ENCODE measurements around the gene PCOLCE2. TPM values are rescaled to one million over a fixed set of nuclear protein-coding genes. Genes with fewer than 3 reads are reported as not detected.

PCOLCE2 gene
- total RNA-seq, 1 donor = 21.4 TPM

DNA sequence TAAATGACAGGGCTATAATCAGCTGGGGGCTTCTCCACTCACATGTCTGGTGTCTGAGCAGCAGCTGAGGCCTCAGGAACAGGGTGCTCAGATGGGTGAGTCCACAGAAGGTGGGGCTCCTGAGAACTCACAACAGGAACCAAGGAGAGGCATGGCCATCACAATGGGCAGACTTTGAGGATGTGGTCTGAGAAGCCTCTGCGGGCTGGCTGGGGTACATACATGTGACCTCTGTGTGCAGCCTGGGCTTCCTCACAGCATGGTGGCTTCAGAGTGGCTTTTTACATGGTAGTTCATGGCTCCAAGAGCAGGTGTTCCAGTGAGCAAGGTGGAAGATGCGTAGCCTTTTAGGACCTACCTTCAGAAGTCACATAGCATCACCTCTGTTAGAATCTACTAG lies 106.3 kb downstream of the PCOLCE2 start:
- H4K20me1 ChIP-seq (ENCODE audit: insufficient read depth, low read length) = no peaks in the 10 kb centered on the region
- no peak for DNase-seq (ENCODE audit: insufficient read length, low spot score, missing footprints)
- H3K27me3 ChIP-seq (ENCODE audit: insufficient read depth, low read length) = no peaks in the 10 kb centered on the region
- no peaks in the 10 kb centered on the region for H3K79me2 ChIP-seq (ENCODE audit: insufficient read depth, low read length)
- TF ChIP-seq, protein P1, sequence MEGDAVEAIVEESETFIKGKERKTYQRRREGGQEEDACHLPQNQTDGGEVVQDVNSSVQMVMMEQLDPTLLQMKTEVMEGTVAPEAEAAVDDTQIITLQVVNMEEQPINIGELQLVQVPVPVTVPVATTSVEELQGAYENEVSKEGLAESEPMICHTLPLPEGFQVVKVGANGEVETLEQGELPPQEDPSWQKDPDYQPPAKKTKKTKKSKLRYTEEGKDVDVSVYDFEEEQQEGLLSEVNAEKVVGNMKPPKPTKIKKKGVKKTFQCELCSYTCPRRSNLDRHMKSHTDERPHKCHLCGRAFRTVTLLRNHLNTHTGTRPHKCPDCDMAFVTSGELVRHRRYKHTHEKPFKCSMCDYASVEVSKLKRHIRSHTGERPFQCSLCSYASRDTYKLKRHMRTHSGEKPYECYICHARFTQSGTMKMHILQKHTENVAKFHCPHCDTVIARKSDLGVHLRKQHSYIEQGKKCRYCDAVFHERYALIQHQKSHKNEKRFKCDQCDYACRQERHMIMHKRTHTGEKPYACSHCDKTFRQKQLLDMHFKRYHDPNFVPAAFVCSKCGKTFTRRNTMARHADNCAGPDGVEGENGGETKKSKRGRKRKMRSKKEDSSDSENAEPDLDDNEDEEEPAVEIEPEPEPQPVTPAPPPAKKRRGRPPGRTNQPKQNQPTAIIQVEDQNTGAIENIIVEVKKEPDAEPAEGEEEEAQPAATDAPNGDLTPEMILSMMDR (IDR thresholded peaks at IDR 0.05; ENCODE audit: extremely low read depth, low read depth, low read length) = no peak
- H3K4me3 ChIP-seq (ENCODE audit: insufficient read depth, low read length) = no peak overlapping the region
- H3K4me1 ChIP-seq (ENCODE audit: insufficient read depth, low read length) = no peaks in the 10 kb centered on the region
- no peak overlapping the region for H3K27ac ChIP-seq (ENCODE audit: low read depth, low read length)
- H3K36me3 ChIP-seq (ENCODE audit: insufficient read depth, low read length) = no peaks in the 10 kb centered on the region
- H3K9me3 ChIP-seq (ENCODE audit: low read depth, low read length) = no peaks in the 10 kb centered on the region
- no peak overlapping the region for H3K4me2 ChIP-seq (ENCODE audit: insufficient read depth, low read length)
- no peak overlapping the region for H2AFZ ChIP-seq (ENCODE audit: low read length)

DNA sequence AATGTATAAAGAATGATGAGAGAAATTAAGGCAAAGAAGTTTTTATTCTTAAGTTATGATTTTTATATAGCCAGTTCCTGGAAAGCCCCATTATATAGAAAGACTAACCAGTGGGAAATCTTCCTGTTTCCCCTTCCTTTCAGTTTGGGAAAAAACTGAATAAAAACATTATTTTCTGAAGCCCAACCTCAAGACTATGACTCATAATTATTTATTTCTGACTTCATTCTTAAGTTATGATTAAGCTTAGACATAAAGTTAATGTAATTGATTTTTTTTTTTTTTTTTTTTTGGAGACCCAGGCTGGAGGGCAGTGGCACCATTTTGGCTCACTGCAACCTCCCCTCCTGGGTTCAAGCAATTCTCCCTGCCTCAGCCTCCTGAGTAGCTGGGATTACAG lies 109.3 kb downstream of the PCOLCE2 start:
- H3K79me2 ChIP-seq (ENCODE audit: insufficient read depth, low read length) = no peaks in the 10 kb centered on the region
- no peaks in the 10 kb centered on the region for H3K36me3 ChIP-seq (ENCODE audit: insufficient read depth, low read length)
- peak; percentile 49 for DNase-seq (ENCODE audit: insufficient read length, low spot score, missing footprints)

DNA sequence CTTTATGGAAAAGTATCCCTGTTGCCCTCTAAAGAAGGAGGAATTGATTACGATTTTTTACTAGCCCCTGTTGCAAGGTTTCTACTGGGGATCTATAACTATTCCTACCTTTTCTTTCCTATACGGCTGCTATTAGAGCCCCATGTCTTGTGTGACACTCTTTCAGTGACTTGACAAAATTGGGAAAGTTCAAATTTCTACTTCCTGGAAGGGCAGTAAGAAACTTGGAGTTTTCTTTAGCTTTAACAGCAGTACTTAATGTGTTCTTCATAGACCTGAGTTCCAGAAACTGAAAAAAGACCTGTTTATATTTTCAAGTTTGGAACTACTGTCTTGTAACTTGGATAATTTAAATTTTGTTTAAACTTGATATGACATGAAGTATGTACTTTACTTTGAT lies 110.3 kb downstream of the PCOLCE2 start:
- H3K4me1 ChIP-seq (ENCODE audit: insufficient read depth, low read length) = no peaks in the 10 kb centered on the region
- no peak overlapping the region for H2AFZ ChIP-seq (ENCODE audit: low read length)
- TF ChIP-seq, protein P1 (IDR thresholded peaks at IDR 0.05; ENCODE audit: extremely low read depth, low read depth, low read length) = no peak
- H3K9me3 ChIP-seq (ENCODE audit: low read depth, low read length) = no peaks in the 10 kb centered on the region
- H3K27ac ChIP-seq (ENCODE audit: low read depth, low read length) = no peak overlapping the region
- no peak overlapping the region for H3K4me2 ChIP-seq (ENCODE audit: insufficient read depth, low read length)
- no peaks in the 10 kb centered on the region for H3K27me3 ChIP-seq (ENCODE audit: insufficient read depth, low read length)
- no peaks in the 10 kb centered on the region for H3K36me3 ChIP-seq (ENCODE audit: insufficient read depth, low read length)
- no peak overlapping the region for H3K4me3 ChIP-seq (ENCODE audit: insufficient read depth, low read length)
- no peaks in the 10 kb centered on the region for H4K20me1 ChIP-seq (ENCODE audit: insufficient read depth, low read length)
- DNase-seq (ENCODE audit: insufficient read length, low spot score, missing footprints) = no peak
- no peaks in the 10 kb centered on the region for H3K79me2 ChIP-seq (ENCODE audit: insufficient read depth, low read length)

More for the DNA sequence above, 109.3 kb downstream of the PCOLCE2 start:
- Histone ChIP-seq H3K27me3 (ENCODE audit: insufficient read depth, low read length) (no peaks in the 10 kb centered on the region), H4K20me1 (ENCODE audit: insufficient read depth, low read length) (no peaks in the 10 kb centered on the region), H3K4me2 (ENCODE audit: insufficient read depth, low read length) (peak overlapping the region; percentile 28), H3K4me3 (ENCODE audit: insufficient read depth, low read length) (no peak overlapping the region), H3K4me1 (ENCODE audit: insufficient read depth, low read length) (no peaks in the 10 kb centered on the region), H2AFZ (ENCODE audit: low read length) (no peak overlapping the region), H3K27ac (ENCODE audit: low read depth, low read length) (peak overlapping the region; percentile 39), H3K9me3 (ENCODE audit: low read depth, low read length) (no peaks in the 10 kb centered on the region)
- TF ChIP-seq, protein P1 (IDR thresholded peaks at IDR 0.05; ENCODE audit: extremely low read depth, low read depth, low read length) = no peak

DNA sequence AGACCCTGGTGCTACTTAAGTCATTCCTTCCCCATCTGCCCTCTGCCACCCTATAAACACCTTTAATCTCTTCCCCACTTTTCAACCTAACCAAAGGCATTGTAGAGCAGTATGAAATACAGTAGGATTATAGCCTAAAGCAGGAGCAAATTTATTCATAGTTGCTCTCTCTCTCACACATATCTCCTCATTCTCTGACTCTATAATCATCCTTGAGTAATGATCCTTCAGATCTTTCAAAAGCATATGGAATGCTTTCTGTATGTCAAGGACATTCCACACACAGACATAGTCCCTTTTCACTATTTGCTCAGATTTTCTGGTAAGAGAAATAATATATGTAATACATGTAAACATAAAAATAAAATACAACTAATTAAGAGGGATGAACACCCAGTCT lies 111.0 kb downstream of the PCOLCE2 start:
- DNase-seq (ENCODE audit: insufficient read length, low spot score, missing footprints) = no peak

More for the DNA sequence above, 111.0 kb downstream of the PCOLCE2 start:
- TF ChIP-seq, protein P1 (IDR thresholded peaks at IDR 0.05; ENCODE audit: extremely low read depth, low read depth, low read length) = no peak
- Histone ChIP-seq H3K4me1 (ENCODE audit: insufficient read depth, low read length) (no peaks in the 10 kb centered on the region), H3K27ac (ENCODE audit: low read depth, low read length) (no peak overlapping the region), H4K20me1 (ENCODE audit: insufficient read depth, low read length) (no peaks in the 10 kb centered on the region), H3K4me3 (ENCODE audit: insufficient read depth, low read length) (no peak overlapping the region), H3K4me2 (ENCODE audit: insufficient read depth, low read length) (no peak overlapping the region), H3K27me3 (ENCODE audit: insufficient read depth, low read length) (no peaks in the 10 kb centered on the region), H3K79me2 (ENCODE audit: insufficient read depth, low read length) (no peaks in the 10 kb centered on the region), H3K36me3 (ENCODE audit: insufficient read depth, low read length) (no peaks in the 10 kb centered on the region), H3K9me3 (ENCODE audit: low read depth, low read length) (no peaks in the 10 kb centered on the region), H2AFZ (ENCODE audit: low read length) (no peak overlapping the region)

Data from osteoblast (primary cell).